ENCODE results near the gene MED27. TPM values are rescaled to one million over a fixed set of nuclear protein-coding genes. Genes with fewer than 3 reads are reported as not detected.
A peak's percentile ranks its signal among the peaks of the same experiment; 100 is the strongest.

Gene MED27
- total and polyA plus RNA-seq, 5 donors from 2014 or later, result 28.7 to 58.5 (median 45.9) TPM

GRCh38 chr9:132117694-132118093 lies 38.0 kb upstream of the MED27 start:
- no peaks in the 10 kb centered on the region for H3K4me1 Mint-ChIP-seq
- H3K9me3 ChIP-seq (ENCODE audit: control insufficient read depth in 2 of 2, low read length in 2 of 2), result no peaks in the 10 kb centered on the region
- no peaks in the 10 kb centered on the region for H3K4me1 ChIP-seq (ENCODE audit: control insufficient read depth, insufficient read depth, low read length, poor library complexity, severe bottlenecking)
- ATAC-seq (ENCODE audit: low read depth in 2 of 2) (no peak), DNase-seq (no peak)
- peaks cover 0 to 3% (median 0%) of the 10 kb centered on the region in 7 donors for H3K9me3 Mint-ChIP-seq
- H3K36me3 Mint-ChIP-seq, result no peaks in the 10 kb centered on the region
- H3K36me3 ChIP-seq (ENCODE audit: control insufficient read depth, insufficient read depth, low read length), result no peaks in the 10 kb centered on the region
- H3K27ac Mint-ChIP-seq, result no peak overlapping the region
- no peak overlapping the region for H3K4me3 ChIP-seq (ENCODE audit: low read depth, low read length)
- peaks cover 6% of the 10 kb centered on the region for H3K27me3 ChIP-seq (ENCODE audit: control insufficient read depth, insufficient read depth, low read length)
- no peak overlapping the region for H3K4me3 Mint-ChIP-seq
- H3K27me3 Mint-ChIP-seq, result peaks cover 54% of the 10 kb centered on the region
- H3K27ac ChIP-seq (ENCODE audit: insufficient read depth, low read length, poor library complexity, severe bottlenecking), result no peak overlapping the region

- peaks cover 0 to 3% (median 0%) of the 10 kb centered on the region in 7 donors for H3K9me3 Mint-ChIP-seq
- H3K27me3 Mint-ChIP-seq, result peaks cover 58% of the 10 kb centered on the region
- no peak overlapping the region for H3K27ac ChIP-seq (ENCODE audit: insufficient read depth, low read length, poor library complexity, severe bottlenecking)
- H3K36me3 ChIP-seq (ENCODE audit: control insufficient read depth, insufficient read depth, low read length), result no peaks in the 10 kb centered on the region
- no peak overlapping the region for H3K4me3 ChIP-seq (ENCODE audit: low read depth, low read length)
- no peaks in the 10 kb centered on the region for H3K4me1 Mint-ChIP-seq
- H3K4me3 Mint-ChIP-seq, result no peak overlapping the region
- no peak overlapping the region for H3K27ac Mint-ChIP-seq
- DNase-seq, result no peak
- H3K36me3 Mint-ChIP-seq, result no peaks in the 10 kb centered on the region
- H3K27me3 ChIP-seq (ENCODE audit: control insufficient read depth, insufficient read depth, low read length), result peaks cover 9% of the 10 kb centered on the region
- no peak for ATAC-seq (ENCODE audit: low read depth in 2 of 2)
- H3K4me1 ChIP-seq (ENCODE audit: control insufficient read depth, insufficient read depth, low read length, poor library complexity, severe bottlenecking), result no peaks in the 10 kb centered on the region
- no peaks in the 10 kb centered on the region for H3K9me3 ChIP-seq (ENCODE audit: control insufficient read depth in 2 of 2, low read length in 2 of 2)
Measured at GRCh38 chr9:132116583-132116982, 36.9 kb upstream of the MED27 start.

GRCh38 chr9:132114102-132114707 lies 34.5 kb upstream of the MED27 start:
- no peak overlapping the region for H3K4me3 ChIP-seq (ENCODE audit: low read depth, low read length)
- DNase-seq, result peak in 2 of 3 donors; percentile 15 to 16
- no peak overlapping the region for H3K27ac ChIP-seq (ENCODE audit: insufficient read depth, low read length, poor library complexity, severe bottlenecking)
- H3K36me3 ChIP-seq (ENCODE audit: control insufficient read depth, insufficient read depth, low read length), result no peaks in the 10 kb centered on the region
- H3K9me3 Mint-ChIP-seq, result peaks cover 0 to 3% (median 0%) of the 10 kb centered on the region in 7 donors
- H3K4me1 ChIP-seq (ENCODE audit: control insufficient read depth, insufficient read depth, low read length, poor library complexity, severe bottlenecking), result no peaks in the 10 kb centered on the region
- peaks cover 2% of the 10 kb centered on the region for H3K27me3 ChIP-seq (ENCODE audit: control insufficient read depth, insufficient read depth, low read length)
- no peaks in the 10 kb centered on the region for H3K9me3 ChIP-seq (ENCODE audit: control insufficient read depth in 2 of 2, low read length in 2 of 2)
- no peak for ATAC-seq (ENCODE audit: low read depth in 2 of 2)
- peaks cover 0 to 4% (median 0%) of the 10 kb centered on the region in 4 donors for H3K4me1 Mint-ChIP-seq
- H3K27ac Mint-ChIP-seq, result no peak overlapping the region
- peaks cover 58% of the 10 kb centered on the region for H3K27me3 Mint-ChIP-seq
- no peaks in the 10 kb centered on the region for H3K36me3 Mint-ChIP-seq
- H3K4me3 Mint-ChIP-seq, result no peak overlapping the region

- H3K27me3 Mint-ChIP-seq, result peaks cover 46% of the 10 kb centered on the region
- no peak for DNase-seq
- H3K36me3 Mint-ChIP-seq, result no peaks in the 10 kb centered on the region
- ATAC-seq (ENCODE audit: low read depth in 2 of 2), result no peak
- Histone ChIP-seq H3K27me3 (ENCODE audit: control insufficient read depth, insufficient read depth, low read length) (peaks cover 2% of the 10 kb centered on the region), H3K4me3 (ENCODE audit: low read depth, low read length) (no peak overlapping the region), H3K9me3 (ENCODE audit: control insufficient read depth in 2 of 2, low read length in 2 of 2) (no peaks in the 10 kb centered on the region), H3K36me3 (ENCODE audit: control insufficient read depth, insufficient read depth, low read length) (no peaks in the 10 kb centered on the region), H3K27ac (ENCODE audit: insufficient read depth, low read length, poor library complexity, severe bottlenecking) (no peak overlapping the region), H3K4me1 (ENCODE audit: control insufficient read depth, insufficient read depth, low read length, poor library complexity, severe bottlenecking) (no peaks in the 10 kb centered on the region)
- no peak overlapping the region for H3K4me3 Mint-ChIP-seq
- H3K9me3 Mint-ChIP-seq, result peaks cover 0 to 6% (median 0%) of the 10 kb centered on the region in 7 donors
- H3K4me1 Mint-ChIP-seq, result peaks cover 0 to 4% (median 0%) of the 10 kb centered on the region in 4 donors
- H3K27ac Mint-ChIP-seq, result no peak overlapping the region
Measured at GRCh38 chr9:132109291-132109690, 29.6 kb upstream of the MED27 start.

- Mint-ChIP-seq H3K36me3 (no peaks in the 10 kb centered on the region), H3K27ac (no peak overlapping the region), H3K27me3 (peaks cover 40% of the 10 kb centered on the region), H3K9me3 (peaks cover 0 to 6% (median 0%) of the 10 kb centered on the region in 7 donors), H3K4me3 (no peak overlapping the region), H3K4me1 (peaks cover 0 to 4% (median 0%) of the 10 kb centered on the region in 4 donors)
- DNase-seq, result no peak
- H3K4me3 ChIP-seq (ENCODE audit: low read depth, low read length), result no peak overlapping the region
- no peak overlapping the region for H3K27ac ChIP-seq (ENCODE audit: insufficient read depth, low read length, poor library complexity, severe bottlenecking)
- no peaks in the 10 kb centered on the region for H3K9me3 ChIP-seq (ENCODE audit: control insufficient read depth in 2 of 2, low read length in 2 of 2)
- H3K27me3 ChIP-seq (ENCODE audit: control insufficient read depth, insufficient read depth, low read length), result peaks cover 2% of the 10 kb centered on the region
- no peaks in the 10 kb centered on the region for H3K4me1 ChIP-seq (ENCODE audit: control insufficient read depth, insufficient read depth, low read length, poor library complexity, severe bottlenecking)
- no peaks in the 10 kb centered on the region for H3K36me3 ChIP-seq (ENCODE audit: control insufficient read depth, insufficient read depth, low read length)
- no peak for ATAC-seq (ENCODE audit: low read depth in 2 of 2)
Measured at GRCh38 chr9:132108728-132109127, 29.1 kb upstream of the MED27 start.

- peaks cover 0 to 3% (median 0%) of the 10 kb centered on the region in 7 donors for H3K9me3 Mint-ChIP-seq
Measured at GRCh38 chr9:132099741-132100407, 20.2 kb upstream of the MED27 start.

GRCh38 chr9:132099167-132099566 lies 19.5 kb upstream of the MED27 start:
- Mint-ChIP-seq H3K4me3 (no peak overlapping the region), H3K27ac (no peak overlapping the region), H3K36me3 (no peaks in the 10 kb centered on the region), H3K4me1 (no peaks in the 10 kb centered on the region), H3K9me3 (peaks cover 0 to 3% (median 0%) of the 10 kb centered on the region in 7 donors), H3K27me3 (peaks cover 54% of the 10 kb centered on the region)
- H3K9me3 ChIP-seq (ENCODE audit: control insufficient read depth in 2 of 2, low read length in 2 of 2), result no peaks in the 10 kb centered on the region
- no peak for ATAC-seq (ENCODE audit: low read depth in 2 of 2)
- no peak for DNase-seq
- H3K4me3 ChIP-seq (ENCODE audit: low read depth, low read length), result no peak overlapping the region
- H3K36me3 ChIP-seq (ENCODE audit: control insufficient read depth, insufficient read depth, low read length), result no peaks in the 10 kb centered on the region
- peaks cover 11% of the 10 kb centered on the region for H3K27me3 ChIP-seq (ENCODE audit: control insufficient read depth, insufficient read depth, low read length)
- no peaks in the 10 kb centered on the region for H3K4me1 ChIP-seq (ENCODE audit: control insufficient read depth, insufficient read depth, low read length, poor library complexity, severe bottlenecking)
- H3K27ac ChIP-seq (ENCODE audit: insufficient read depth, low read length, poor library complexity, severe bottlenecking), result no peak overlapping the region

More at GRCh38 chr9:132099741-132100407, 20.2 kb upstream of the MED27 start:
- Histone ChIP-seq H3K27me3 (ENCODE audit: control insufficient read depth, insufficient read depth, low read length) (peaks cover 11% of the 10 kb centered on the region), H3K36me3 (ENCODE audit: control insufficient read depth, insufficient read depth, low read length) (no peaks in the 10 kb centered on the region), H3K4me3 (ENCODE audit: low read depth, low read length) (no peak overlapping the region), H3K27ac (ENCODE audit: insufficient read depth, low read length, poor library complexity, severe bottlenecking) (no peak overlapping the region), H3K4me1 (ENCODE audit: control insufficient read depth, insufficient read depth, low read length, poor library complexity, severe bottlenecking) (no peaks in the 10 kb centered on the region), H3K9me3 (ENCODE audit: control insufficient read depth in 2 of 2, low read length in 2 of 2) (no peaks in the 10 kb centered on the region)
- peaks cover 53% of the 10 kb centered on the region for H3K27me3 Mint-ChIP-seq
- no peak overlapping the region for H3K27ac Mint-ChIP-seq
- no peaks in the 10 kb centered on the region for H3K36me3 Mint-ChIP-seq
- ATAC-seq (ENCODE audit: low read depth in 2 of 2) (no peak), DNase-seq (no peak)
- no peak overlapping the region for H3K4me3 Mint-ChIP-seq
- no peaks in the 10 kb centered on the region for H3K4me1 Mint-ChIP-seq

Data from CD4-positive, CD25-positive, alpha-beta regulatory T cell (primary cell).